ENCODE data around the gene NAA60. TPM values are rescaled to one million over a fixed set of nuclear protein-coding genes. Genes with fewer than 3 reads are reported as not detected.

NAA60 gene
- total and polyA plus RNA-seq, 9 donors = 8.2 to 37.8 (median 32.3) TPM

DNA sequence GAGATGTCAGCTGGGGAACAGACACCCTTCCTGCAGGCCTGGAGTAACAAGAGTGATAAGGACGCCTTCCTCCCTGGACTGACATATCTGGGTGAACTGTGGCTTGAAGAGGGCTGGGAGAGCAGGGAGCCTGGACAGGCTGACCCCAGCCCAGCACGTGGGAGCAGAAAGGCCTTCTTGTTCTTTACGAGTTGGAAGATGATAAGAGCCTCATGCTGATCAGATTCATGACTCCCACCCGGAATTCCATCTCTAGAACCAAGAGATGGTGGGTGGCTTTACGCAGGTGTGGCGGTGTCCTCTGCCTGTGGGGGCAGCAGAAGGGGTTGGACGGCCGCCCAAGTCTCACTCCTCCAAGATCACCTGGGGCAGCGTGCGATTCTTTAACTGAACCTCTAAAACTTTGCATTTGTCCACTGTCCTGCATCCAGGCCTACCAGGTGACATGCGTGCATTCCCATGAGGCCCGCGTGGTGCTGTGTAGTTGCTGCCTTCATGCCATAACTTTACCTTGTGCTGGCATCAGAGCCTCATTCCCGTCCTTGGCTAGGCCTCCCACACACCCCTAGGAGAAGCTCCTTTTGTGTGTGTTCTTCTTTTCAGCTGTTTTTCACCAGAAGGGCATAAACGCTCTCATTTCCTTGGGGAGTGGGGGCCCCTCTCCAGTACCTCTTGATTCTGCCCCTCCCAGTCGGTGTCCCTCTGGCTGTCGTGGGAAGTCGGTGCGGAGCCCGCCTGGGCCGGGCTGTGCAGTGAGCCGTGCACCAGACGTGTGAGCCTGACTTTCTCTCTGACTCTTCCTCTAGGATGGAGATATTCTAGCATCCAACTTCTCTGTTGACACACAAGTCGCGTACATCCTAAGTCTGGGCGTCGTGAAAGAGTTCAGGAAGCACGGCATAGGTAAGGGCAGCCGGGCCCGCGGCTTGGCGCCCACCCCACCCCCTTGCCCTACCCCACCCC lies 38.5 kb downstream of the NAA60 start:
- no peak overlapping the region for H3K4me3 ChIP-seq (ENCODE audit: low read length)
- H3K9me3 ChIP-seq (replicated peaks; ENCODE audit: control insufficient read depth, low read depth, low read length) = no peaks in the 10 kb centered on the region
- DNase-seq = no peak
- H3K27ac ChIP-seq (ENCODE audit: low read length) = no peak overlapping the region
- no peaks in the 10 kb centered on the region for H3K27me3 ChIP-seq (ENCODE audit: control insufficient read depth, insufficient read depth, low read length)
- peaks cover 75% of the 10 kb centered on the region for H3K36me3 ChIP-seq (ENCODE audit: control insufficient read depth, insufficient read depth, low read length)
- WGBS (ENCODE audit: insufficient coverage) = 88% methylated on average over 27 of the region's 32 CpGs
- H3K4me1 ChIP-seq (ENCODE audit: control insufficient read depth, insufficient read depth, low read length) = peaks cover 6% of the 10 kb centered on the region

DNA sequence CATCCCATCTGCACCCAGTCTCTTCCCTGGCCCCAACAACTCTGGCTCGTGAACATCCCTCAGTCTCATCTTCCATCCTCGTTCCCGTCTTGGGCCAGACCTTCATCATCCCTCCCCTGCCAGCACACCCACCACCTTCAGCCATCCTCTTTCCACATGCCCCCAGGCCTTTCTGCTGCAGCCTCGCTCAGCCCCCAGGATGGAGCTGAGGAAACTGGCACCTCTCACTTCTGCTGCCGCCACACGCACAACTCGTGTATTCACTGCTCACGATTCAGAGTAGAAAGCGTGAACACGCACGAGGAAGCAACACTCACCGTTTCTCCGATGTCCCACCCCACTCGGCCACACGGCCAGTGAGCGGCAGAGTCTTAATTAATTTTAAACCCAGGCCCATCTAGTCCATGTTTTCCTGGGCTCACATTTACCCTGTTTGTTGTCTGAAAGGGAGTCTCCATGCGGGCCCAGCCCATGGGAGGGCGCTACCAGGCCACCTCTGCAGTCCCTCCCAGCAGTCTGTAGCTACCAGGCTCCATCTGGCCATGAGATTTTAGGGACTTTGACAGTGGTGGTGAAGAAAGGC lies 39.3 kb downstream of the NAA60 start:
- Histone ChIP-seq H3K9me3 (replicated peaks; ENCODE audit: control insufficient read depth, low read depth, low read length) (no peaks in the 10 kb centered on the region), H3K36me3 (ENCODE audit: control insufficient read depth, insufficient read depth, low read length) (peaks cover 79% of the 10 kb centered on the region), H3K4me1 (ENCODE audit: control insufficient read depth, insufficient read depth, low read length) (peaks cover 7% of the 10 kb centered on the region), H3K27ac (ENCODE audit: low read length) (no peak overlapping the region), H3K27me3 (ENCODE audit: control insufficient read depth, insufficient read depth, low read length) (no peaks in the 10 kb centered on the region), H3K4me3 (ENCODE audit: low read length) (no peak overlapping the region)
- DNase-seq = no peak
- 98% methylated on average over 8 of the region's 18 CpGs for WGBS (ENCODE audit: insufficient coverage)

DNA sequence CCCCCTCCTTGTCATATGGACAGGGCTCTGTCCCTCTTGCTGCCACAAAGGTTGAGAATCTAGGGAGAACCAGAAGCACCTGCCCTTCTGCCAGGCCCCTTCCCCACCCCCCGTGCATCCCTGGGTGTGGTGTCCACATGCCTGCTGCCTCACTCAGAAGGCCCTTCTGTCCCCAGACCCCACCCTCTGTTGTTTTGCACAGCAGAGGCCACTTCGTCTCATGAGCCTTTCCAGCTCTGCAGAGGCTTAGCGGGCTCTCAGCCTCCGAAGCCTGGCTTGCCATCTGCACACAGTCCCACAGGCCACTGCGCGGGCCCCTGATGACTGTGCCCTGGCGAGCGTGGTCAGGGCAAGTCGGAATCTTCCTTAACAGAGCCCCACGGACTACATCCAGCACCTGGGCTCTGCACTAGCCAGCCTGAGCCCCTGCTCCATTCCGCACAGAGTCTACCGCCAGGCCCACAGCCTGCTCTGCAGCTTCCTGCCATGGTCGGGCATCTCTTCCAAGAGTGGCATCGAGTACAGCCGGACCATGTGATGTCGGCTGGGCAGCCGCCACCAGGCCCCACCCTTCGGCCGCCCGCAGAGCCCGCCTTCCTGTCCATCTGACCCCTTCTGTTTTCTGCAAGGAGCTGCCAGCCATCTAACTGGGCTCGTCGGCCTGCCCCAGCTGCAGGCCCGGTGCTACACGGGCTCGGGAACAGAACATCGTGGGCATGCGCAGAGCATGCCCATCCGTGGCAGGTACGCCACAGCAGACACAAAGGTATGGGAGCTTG lies 41.0 kb downstream of the NAA60 start:
- peaks cover 80% of the 10 kb centered on the region for H3K36me3 ChIP-seq (ENCODE audit: control insufficient read depth, insufficient read depth, low read length)
- no peaks in the 10 kb centered on the region for H3K27me3 ChIP-seq (ENCODE audit: control insufficient read depth, insufficient read depth, low read length)
- no peak for DNase-seq
- H3K9me3 ChIP-seq (replicated peaks; ENCODE audit: control insufficient read depth, low read depth, low read length) = no peaks in the 10 kb centered on the region
- no peak overlapping the region for H3K4me3 ChIP-seq (ENCODE audit: low read length)
- 88% methylated on average over 30 of the region's 30 CpGs for WGBS (ENCODE audit: insufficient coverage)
- H3K4me1 ChIP-seq (ENCODE audit: control insufficient read depth, insufficient read depth, low read length) = peaks cover 15% of the 10 kb centered on the region
- no peak overlapping the region for H3K27ac ChIP-seq (ENCODE audit: low read length)

DNA sequence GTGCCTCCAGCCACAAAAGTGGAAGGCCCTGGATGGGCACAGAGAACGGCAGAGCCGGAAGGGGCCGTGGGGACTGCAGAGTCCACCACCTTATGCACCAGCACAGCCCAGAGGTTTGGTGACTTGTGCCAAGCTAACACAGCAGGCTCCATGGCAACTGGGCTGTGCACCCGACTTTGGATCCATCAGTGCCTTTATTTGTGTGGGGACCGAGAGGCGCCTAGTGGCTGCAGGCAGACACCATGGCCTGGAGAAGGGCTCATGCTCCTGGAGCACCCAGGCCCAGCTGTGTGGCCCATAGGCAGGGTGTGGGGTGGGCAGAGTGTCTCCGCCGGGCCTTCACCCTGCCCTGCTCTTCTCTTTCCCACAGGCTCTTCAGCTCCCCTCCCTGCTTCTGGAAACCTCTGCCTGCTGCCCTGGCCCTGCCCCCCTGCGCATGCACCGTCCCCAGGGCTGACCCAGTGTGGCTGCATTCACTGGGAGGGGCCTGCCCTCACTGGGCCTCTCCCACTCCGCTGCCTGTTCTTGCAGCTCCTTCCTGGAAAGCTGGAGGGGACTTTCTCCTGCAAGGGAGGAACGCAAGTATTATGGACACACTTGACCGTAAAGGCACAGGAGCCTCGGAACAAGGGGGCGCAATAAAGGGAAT lies 41.7 kb downstream of the NAA60 start:
- Histone ChIP-seq H3K4me3 (ENCODE audit: low read length) (no peak overlapping the region), H3K4me1 (ENCODE audit: control insufficient read depth, insufficient read depth, low read length) (peaks cover 17% of the 10 kb centered on the region), H3K9me3 (replicated peaks; ENCODE audit: control insufficient read depth, low read depth, low read length) (no peaks in the 10 kb centered on the region), H3K36me3 (ENCODE audit: control insufficient read depth, insufficient read depth, low read length) (peaks cover 73% of the 10 kb centered on the region), H3K27me3 (ENCODE audit: control insufficient read depth, insufficient read depth, low read length) (no peaks in the 10 kb centered on the region), H3K27ac (ENCODE audit: low read length) (no peak overlapping the region)
- WGBS (ENCODE audit: insufficient coverage) = 78% methylated on average over 12 of the region's 15 CpGs
- DNase-seq = no peak

DNA sequence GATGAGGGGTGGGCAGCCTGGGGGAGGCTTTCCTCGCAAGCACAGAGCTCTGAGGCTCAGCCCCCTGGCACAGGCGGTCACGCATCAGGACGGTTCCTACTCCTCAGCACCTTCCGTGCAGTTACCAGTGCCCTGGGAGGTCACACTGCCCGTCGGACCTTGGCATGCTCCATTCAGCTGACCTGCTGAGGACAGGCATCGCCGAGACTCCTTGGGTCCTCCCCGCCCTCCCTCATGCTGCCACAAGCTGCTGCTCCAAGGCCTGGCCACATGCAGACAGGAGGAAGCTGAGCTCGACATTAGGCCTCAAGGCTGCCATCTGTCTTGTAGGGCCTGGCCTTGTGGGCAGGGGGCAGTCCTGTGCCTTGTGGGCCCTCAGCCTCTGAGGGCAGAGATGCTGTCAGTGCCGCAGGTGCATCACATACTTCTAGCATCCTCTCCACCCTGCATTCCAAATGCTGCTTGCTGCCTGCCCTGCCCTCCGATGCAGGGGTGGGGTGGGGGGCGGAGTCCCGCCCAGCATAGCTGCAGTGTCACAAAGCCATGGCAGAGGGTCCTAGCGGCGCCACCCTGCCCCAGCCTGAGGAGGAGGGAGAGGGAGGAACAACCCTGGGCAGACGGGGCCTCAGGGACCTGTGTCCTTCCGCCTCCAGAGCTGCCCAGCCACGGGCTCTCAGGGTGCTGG lies 42.5 kb downstream of the NAA60 start:
- WGBS (ENCODE audit: insufficient coverage) = 78% methylated on average over 17 of the region's 20 CpGs

DNA sequence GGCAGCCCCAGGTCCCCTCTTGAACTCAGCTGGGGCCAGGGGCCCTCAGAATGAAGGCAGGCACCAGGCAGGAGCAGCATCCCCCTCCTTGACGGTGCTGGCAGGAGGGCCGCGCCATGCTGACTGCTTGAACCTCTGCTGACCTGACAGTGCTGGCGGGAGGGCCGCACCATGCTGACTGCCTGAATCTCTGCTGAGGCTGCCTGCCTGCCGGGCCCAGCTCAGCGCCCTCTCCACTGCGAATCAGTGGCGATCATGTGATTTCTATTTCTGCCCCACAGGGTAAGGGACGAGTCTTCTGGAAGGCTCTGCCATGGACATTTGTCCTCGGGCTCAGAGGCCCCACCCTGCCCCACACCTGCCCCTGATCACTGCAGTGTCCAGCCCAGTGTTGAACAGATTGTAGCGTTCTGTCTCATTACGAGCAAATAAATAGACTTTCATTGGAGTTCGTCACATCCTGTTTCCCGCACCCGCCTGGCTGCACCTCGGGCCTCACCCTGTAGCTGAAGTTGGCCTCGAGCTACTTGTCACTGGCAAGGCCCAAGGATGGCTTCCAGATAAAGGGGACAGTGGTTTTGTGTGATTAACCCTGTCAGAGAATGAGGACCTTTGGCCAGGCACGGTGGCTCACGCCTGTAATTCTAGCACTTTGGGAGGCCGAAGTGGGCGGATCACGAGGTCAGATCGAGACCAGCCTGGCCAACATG lies 43.2 kb downstream of the NAA60 start:
- H3K4me3 ChIP-seq (ENCODE audit: low read length) = no peak overlapping the region
- DNase-seq = no peak
- WGBS (ENCODE audit: insufficient coverage) = 89% methylated on average over 23 of the region's 24 CpGs
- peaks cover 28% of the 10 kb centered on the region for H3K4me1 ChIP-seq (ENCODE audit: control insufficient read depth, insufficient read depth, low read length)
- H3K27me3 ChIP-seq (ENCODE audit: control insufficient read depth, insufficient read depth, low read length) = no peaks in the 10 kb centered on the region
- peaks cover 60% of the 10 kb centered on the region for H3K36me3 ChIP-seq (ENCODE audit: control insufficient read depth, insufficient read depth, low read length)
- peak overlapping the region; percentile 42 for H3K27ac ChIP-seq (ENCODE audit: low read length)
- no peaks in the 10 kb centered on the region for H3K9me3 ChIP-seq (replicated peaks; ENCODE audit: control insufficient read depth, low read depth, low read length)

More for the DNA sequence above, 42.5 kb downstream of the NAA60 start:
- H3K9me3 ChIP-seq (replicated peaks; ENCODE audit: control insufficient read depth, low read depth, low read length) = no peaks in the 10 kb centered on the region
- peaks cover 67% of the 10 kb centered on the region for H3K36me3 ChIP-seq (ENCODE audit: control insufficient read depth, insufficient read depth, low read length)
- no peak for DNase-seq
- no peak overlapping the region for H3K27ac ChIP-seq (ENCODE audit: low read length)
- peaks cover 24% of the 10 kb centered on the region for H3K4me1 ChIP-seq (ENCODE audit: control insufficient read depth, insufficient read depth, low read length)
- no peaks in the 10 kb centered on the region for H3K27me3 ChIP-seq (ENCODE audit: control insufficient read depth, insufficient read depth, low read length)
- H3K4me3 ChIP-seq (ENCODE audit: low read length) = no peak overlapping the region

DNA sequence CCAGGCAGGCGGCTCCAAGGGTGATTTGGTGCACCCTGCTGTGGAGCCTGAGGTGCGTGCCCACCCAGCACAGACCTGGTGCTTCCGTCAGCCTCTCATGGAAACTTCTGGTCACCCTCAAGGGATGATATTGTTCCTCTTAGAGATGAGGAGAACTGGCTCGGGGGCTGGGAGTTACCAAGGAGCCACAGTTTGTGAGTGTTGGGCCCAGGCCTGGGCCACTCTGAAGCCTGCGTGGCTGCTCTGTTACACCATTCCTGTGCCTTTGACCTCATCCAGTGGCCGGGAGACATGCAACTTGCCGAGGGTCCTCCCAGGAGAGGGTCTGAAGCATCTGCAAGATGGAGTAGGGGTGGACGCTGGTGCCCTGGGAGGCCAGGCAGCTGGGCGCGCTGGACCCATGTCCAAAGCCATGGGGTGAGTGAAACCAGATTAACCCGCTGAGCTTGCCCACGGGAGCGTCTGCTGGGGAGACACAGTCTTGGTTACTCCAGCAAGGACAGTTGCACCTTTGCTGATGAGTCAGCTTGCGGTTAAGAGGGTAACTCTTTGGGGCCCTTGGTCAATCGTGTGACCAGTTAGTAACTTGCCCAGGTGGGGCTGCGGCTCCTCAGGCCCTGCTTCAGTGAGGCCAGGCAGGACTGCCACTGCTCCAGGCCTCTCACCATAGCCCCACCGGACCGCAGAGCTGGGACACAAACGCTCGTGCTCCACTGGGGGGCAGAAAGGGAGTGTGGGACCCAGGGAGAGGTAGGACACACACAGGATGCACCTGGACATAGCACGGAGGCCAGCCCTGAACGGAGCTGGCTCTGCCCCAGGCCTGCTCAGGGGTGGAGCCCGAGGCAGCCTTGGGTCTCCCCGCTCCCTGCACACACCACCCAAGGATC lies 44.3 kb downstream of the NAA60 start:
- no peak overlapping the region for H3K27ac ChIP-seq (ENCODE audit: low read length)
- H3K36me3 ChIP-seq (ENCODE audit: control insufficient read depth, insufficient read depth, low read length) = peaks cover 51% of the 10 kb centered on the region
- 84% methylated on average over 16 of the region's 24 CpGs for WGBS (ENCODE audit: insufficient coverage)

DNA sequence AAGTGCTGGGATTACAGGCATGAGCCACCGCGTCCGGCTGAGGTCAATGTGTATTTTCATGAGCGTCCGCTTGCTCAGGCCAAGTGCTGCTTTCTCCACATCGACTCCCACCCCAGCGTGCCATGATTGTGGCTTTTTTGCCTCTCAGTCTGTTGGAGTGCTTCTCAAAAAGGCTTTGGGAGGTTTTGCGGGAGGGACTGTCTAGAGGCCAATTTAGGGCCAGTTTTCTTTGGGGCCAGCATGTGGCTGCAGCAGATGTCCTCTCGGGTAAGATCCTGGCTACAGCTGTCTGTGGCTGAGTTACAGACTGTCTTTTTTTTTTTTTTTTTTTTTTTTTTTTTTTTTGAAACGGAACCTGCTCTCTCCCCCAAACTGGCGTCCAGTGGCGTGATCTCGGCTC lies 45.3 kb downstream of the NAA60 start:
- Histone ChIP-seq H3K36me3 (ENCODE audit: control insufficient read depth, insufficient read depth, low read length) (peaks cover 41% of the 10 kb centered on the region), H3K27me3 (ENCODE audit: control insufficient read depth, insufficient read depth, low read length) (no peaks in the 10 kb centered on the region), H3K4me1 (ENCODE audit: control insufficient read depth, insufficient read depth, low read length) (peaks cover 32% of the 10 kb centered on the region), H3K27ac (ENCODE audit: low read length) (no peak overlapping the region), H3K9me3 (replicated peaks; ENCODE audit: control insufficient read depth, low read depth, low read length) (no peaks in the 10 kb centered on the region), H3K4me3 (ENCODE audit: low read length) (no peak overlapping the region)
- 75% methylated on average over 7 of the region's 13 CpGs for WGBS (ENCODE audit: insufficient coverage)
- DNase-seq = peak; percentile 37

More for the DNA sequence above, 44.3 kb downstream of the NAA60 start:
- H3K4me1 ChIP-seq (ENCODE audit: control insufficient read depth, insufficient read depth, low read length) = peaks cover 28% of the 10 kb centered on the region
- no peaks in the 10 kb centered on the region for H3K27me3 ChIP-seq (ENCODE audit: control insufficient read depth, insufficient read depth, low read length)
- H3K4me3 ChIP-seq (ENCODE audit: low read length) = no peak overlapping the region
- no peaks in the 10 kb centered on the region for H3K9me3 ChIP-seq (replicated peaks; ENCODE audit: control insufficient read depth, low read depth, low read length)
- no peak for DNase-seq

Data from muscle of leg (tissue), 11 donors.